OCI-LY1 (cell line): Measurements from ENCODE around the gene ASIC4.

ENCODE experiments used
- CTCF ChIP-seq: fragments of 200-600 bp; sonication (generic), shearing (Covaris generic); IDR thresholded peaks from 2 replicates; pipeline ENCODE4 v1.5.1; 2017; ENCODE audit warnings: mild to moderate bottlenecking, antibody characterized with exemption, low read length, moderate library complexity, mixed read lengths
- EZH2 ChIP-seq: fragments of 200-600 bp; sonication (generic), shearing (Covaris generic); IDR thresholded peaks from 2 replicates; pipeline ENCODE4 v1.8.0; 2017; ENCODE audit warnings: borderline replicate concordance, mixed run types, mild to moderate bottlenecking, antibody characterized with exemption, low read length, moderate library complexity, mixed read lengths

GRCh38 chr2:219542931-219543595, 28.8 kb downstream of the ASIC4 start:
- no peak for TF ChIP-seq EZH2
- no peak for TF ChIP-seq CTCF
